GM12878 (cell line): ENCODE measurements around the gene CUL4A. TPM values are rescaled to one million over a fixed set of nuclear protein-coding genes. Genes with fewer than 3 reads are reported as not detected.
A peak's percentile ranks its signal among the peaks of the same experiment; 100 is the strongest.

Experiments used
- CBX3 ChIP-seq: fragments of 200-600 bp; sonication (generic); IDR thresholded peaks from 2 replicates; pipeline ENCODE4 v1.6.1; 2016; ENCODE audit warnings: low read depth, borderline replicate concordance
- CUX1 ChIP-seq: IDR thresholded peaks from 2 replicates; pipeline ENCODE4 v1.6.1; 2012; ENCODE audit warnings: improper control_type of control experiment, low read depth, low read length; ENCODE audit not compliant: insufficient replicate concordance
- E2F4 ChIP-seq: IDR thresholded peaks from 2 replicates; pipeline ENCODE4 v1.6.1; 2012; ENCODE audit warnings: low read depth, low read length, improper control_type of control experiment
- EP300 ChIP-seq, 2 experiments: fragments of 150-350 bp in 1 of 2; IDR thresholded peaks; 2 replicates each; pipeline ENCODE4 v1.6.1; 2011 to 2012; ENCODE audit warnings: low read depth in 2 of 2, low read length in 2 of 2, borderline replicate concordance in 1 of 2, improper control_type of control experiment in 1 of 2, inconsistent platforms in 1 of 2; ENCODE audit not compliant: control insufficient read depth in 1 of 2
- HDAC2 ChIP-seq: fragments of 200-600 bp; sonication (generic); IDR thresholded peaks from 2 replicates; pipeline ENCODE4 v1.6.1; 2017
- MLLT1 ChIP-seq: fragments of 450-650 bp; IDR thresholded peaks from 2 replicates; pipeline ENCODE4 v1.6.1; 2016; ENCODE audit warnings: mild to moderate bottlenecking
- NR2C2 ChIP-seq: IDR thresholded peaks from 2 replicates; pipeline ENCODE4 v1.6.1; 2011; ENCODE audit warnings: borderline replicate concordance, low read depth; ENCODE audit not compliant: control insufficient read depth, insufficient read length
- PAX8 ChIP-seq: fragments of 450-650 bp; IDR thresholded peaks from 2 replicates; pipeline ENCODE4 v1.6.1; 2017; ENCODE audit warnings: mild to moderate bottlenecking, moderate library complexity
- PML ChIP-seq: IDR thresholded peaks from 2 replicates; pipeline ENCODE4 v1.6.1; 2012; ENCODE audit warnings: low read length, inconsistent platforms
- RB1 ChIP-seq: fragments of 450-650 bp; formaldehyde crosslinking; IDR thresholded peaks from 2 replicates; pipeline ENCODE4 v1.6.1; 2017; ENCODE audit warnings: mild to moderate bottlenecking, borderline replicate concordance
- RCOR1 ChIP-seq: conservative IDR thresholded peaks from 2 replicates; pipeline ENCODE4 v1.6.1; 2012; ENCODE audit warnings: low read depth, low read length, improper control_type of control experiment
- SREBF2 ChIP-seq: IDR thresholded peaks from 2 replicates; pipeline ENCODE4 v1.6.1; 2012; ENCODE audit warnings: mild to moderate bottlenecking, low read length
- TAF1 ChIP-seq: IDR thresholded peaks from 2 replicates; pipeline ENCODE4 v1.6.1; 2011; ENCODE audit warnings: mild to moderate bottlenecking, low read depth, low read length, borderline replicate concordance
- TCF12 ChIP-seq: IDR thresholded peaks from 2 replicates; pipeline ENCODE4 v1.6.1; 2011; ENCODE audit warnings: low read depth, mild to moderate bottlenecking, low read length
- USF2 ChIP-seq: IDR thresholded peaks from 2 replicates; pipeline ENCODE4 v1.6.1; 2011; ENCODE audit warnings: low read depth, low read length, improper control_type of control experiment, borderline replicate concordance
- ZNF217 ChIP-seq: fragments of 450-650 bp; IDR thresholded peaks from 2 replicates; pipeline ENCODE4 v1.6.1; 2017; ENCODE audit warnings: antibody characterized with exemption, mild to moderate bottlenecking
- ZNF24 ChIP-seq: fragments of 450-650 bp; IDR thresholded peaks from 2 replicates; pipeline ENCODE4 v1.6.1; 2017; ENCODE audit warnings: antibody characterized with exemption, mild to moderate bottlenecking
- polyA plus RNA-seq, 11 experiments: library from polyadenylated mRNA; depleted of rRNA in 4 of 11; unstranded in 6 of 11; stranded (reverse) in 5 of 11; fragments of >200 nt; fragmentation: Nextera tagmentation in 4 of 11; fragmentation: Illumina TruSeq in 1 of 11; extraction: Ambion mirVana in 4 of 11; extraction: Trizol in 1 of 11; gene quantifications; 1 replicate in 1 of 11; 2 replicates in 10 of 11; pipeline versions ENCODE4 v1.2.1 to v1.2.3, GENCODE V29; 2011 to 2016; ENCODE audit warnings: inconsistent platforms in 2 of 11, missing spikeins in 2 of 11, low read depth in 1 of 11
- total RNA-seq, 4 experiments: library from RNA; depleted of rRNA in 3 of 4; stranded (reverse); fragments of >200 nt in 3 of 4; fragmentation: Illumina TruSeq in 1 of 4; extraction: Trizol in 1 of 4; gene quantifications; 2 replicates each; pipeline versions ENCODE4 v1.2.1 to v1.2.3, GENCODE V29; 2013 to 2021
- TF ChIP-seq, protein P1 (sequence below): IDR thresholded peaks from 2 replicates; pipeline ENCODE4 v1.6.1; 2012; ENCODE audit warnings: low read length, inconsistent platforms

CUL4A gene
- total and polyA plus RNA-seq, 10 of the 15 experiments (the other 5 are each of a cell fraction or from before 2014, with no cell fraction given), result 19.7 to 74.3 (median 55.6) TPM

DNA sequence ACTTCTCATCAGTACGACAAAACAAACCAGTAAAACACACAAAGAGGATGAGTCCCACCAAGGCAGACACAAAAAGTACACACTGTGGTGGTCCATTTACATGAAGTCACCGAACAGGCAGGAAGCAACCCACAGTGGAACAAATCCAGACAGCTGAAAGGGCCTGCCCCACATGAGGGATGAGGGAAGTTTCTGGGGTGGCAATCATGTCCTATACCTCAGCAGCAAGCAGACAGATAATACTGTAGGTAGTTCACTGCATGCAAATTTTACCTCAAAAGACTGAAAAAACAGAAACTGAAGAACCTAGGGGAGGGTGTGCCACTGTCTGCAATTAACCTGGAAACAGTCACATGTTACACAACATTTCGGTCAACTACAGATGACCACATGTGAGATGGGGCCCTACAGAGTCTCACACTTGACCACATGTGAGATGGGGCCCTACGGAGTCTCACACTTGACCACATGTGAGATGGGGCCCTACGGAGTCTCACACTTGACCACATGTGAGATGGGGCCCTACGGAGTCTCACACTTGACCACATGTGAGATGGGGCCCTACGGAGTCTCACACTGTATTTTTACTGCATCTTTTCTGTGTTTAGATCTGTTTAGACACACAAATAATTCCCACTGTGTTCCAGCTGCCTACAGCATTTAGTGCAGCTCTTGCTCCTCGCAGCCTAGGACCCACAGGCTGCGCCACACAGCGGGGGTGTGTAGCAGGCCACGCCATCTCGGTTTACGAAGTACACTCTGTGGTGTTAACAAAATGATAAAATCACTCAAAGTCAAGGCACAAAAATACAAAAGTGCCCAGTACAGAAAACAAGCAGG is 23.1 kb upstream of the CUL4A start (continued):
- TF ChIP-seq E2F4 (no peak), ZNF24 (no peak), SREBF2 (no peak), TCF12 (peak; percentile 19; the same call in 1 of the 2 replicates), TAF1 (no peak), NR2C2 (no peak), CUX1 (no peak), RCOR1 (no peak), USF2 (no peak; the same call in 1 of the 2 replicates), HDAC2 (no peak), PAX8 (no peak), CBX3 (no peak), PML (0 out of 2 replicates have a peak, but pooled peaks have one; percentile 43), ZNF217 (no peak), MLLT1 (no peak), EP300 (IDR thresholded peaks at IDR 0.05; ENCODE audit: borderline replicate concordance in 1 of 2, control insufficient read depth in 1 of 2, low read depth in 2 of 2, low read length in 2 of 2) (peak; percentile 55 to 82), RB1 (no peak)
- TF ChIP-seq, protein P1, sequence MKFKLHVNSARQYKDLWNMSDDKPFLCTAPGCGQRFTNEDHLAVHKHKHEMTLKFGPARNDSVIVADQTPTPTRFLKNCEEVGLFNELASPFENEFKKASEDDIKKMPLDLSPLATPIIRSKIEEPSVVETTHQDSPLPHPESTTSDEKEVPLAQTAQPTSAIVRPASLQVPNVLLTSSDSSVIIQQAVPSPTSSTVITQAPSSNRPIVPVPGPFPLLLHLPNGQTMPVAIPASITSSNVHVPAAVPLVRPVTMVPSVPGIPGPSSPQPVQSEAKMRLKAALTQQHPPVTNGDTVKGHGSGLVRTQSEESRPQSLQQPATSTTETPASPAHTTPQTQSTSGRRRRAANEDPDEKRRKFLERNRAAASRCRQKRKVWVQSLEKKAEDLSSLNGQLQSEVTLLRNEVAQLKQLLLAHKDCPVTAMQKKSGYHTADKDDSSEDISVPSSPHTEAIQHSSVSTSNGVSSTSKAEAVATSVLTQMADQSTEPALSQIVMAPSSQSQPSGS, result peak; percentile 20; the same call in 1 of the 2 replicates
